Fibroblast of skin of scalp (primary cell): ENCODE measurements around the gene PAM16.
"Not testable (repeated sequence)": the region's sequence is repeated elsewhere in the genome, so short reads cannot be mapped to it uniquely, and the experiment has no call there.

Experiments used
- DNase-seq: peaks from one replicate; pipeline ENCODE4 v3.0.0-alpha.2; 2013

Gene PAM16

DNA sequence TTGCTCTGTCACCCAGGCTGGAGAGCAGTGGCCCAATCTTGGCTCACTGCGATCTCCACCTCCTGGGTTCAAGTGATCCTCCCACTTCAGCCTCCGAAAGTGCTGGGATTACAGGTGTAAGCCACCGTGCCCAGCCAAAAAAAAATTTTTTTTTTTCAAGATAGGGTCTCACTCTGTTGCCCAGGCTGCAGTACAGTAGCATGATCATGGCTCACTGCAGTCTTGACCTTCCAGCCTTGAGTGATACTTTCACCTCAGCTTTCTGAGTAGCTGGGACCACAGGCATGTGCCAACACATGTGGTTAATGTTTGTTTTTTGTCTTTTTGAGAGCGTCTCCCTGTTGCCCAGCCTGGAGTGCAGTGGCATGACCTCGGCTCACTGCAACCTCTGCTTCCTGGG lies 1.7 kb upstream of the PAM16 start:
- DNase-seq, result no peak

DNA sequence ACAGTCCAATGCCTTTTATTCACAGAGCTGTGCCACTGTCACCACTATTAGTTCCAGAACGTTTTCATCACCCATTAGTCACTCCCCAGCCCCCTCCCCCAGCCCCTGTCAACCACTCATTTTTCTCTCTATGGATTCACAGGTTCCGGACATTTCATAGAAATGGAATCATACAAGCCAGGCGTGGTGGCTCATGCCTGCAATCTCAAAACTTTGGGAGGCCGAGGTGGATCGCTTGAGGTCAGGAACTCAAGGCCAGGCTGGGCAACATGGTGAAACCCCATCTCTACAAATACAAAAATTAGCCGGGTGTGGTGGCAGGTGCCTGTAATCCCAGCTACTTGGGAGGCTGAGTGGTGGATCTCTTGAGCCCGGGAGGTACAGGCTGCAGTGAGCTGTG lies 759 bp upstream of the PAM16 start:
- peak; percentile 84 for DNase-seq

DNA sequence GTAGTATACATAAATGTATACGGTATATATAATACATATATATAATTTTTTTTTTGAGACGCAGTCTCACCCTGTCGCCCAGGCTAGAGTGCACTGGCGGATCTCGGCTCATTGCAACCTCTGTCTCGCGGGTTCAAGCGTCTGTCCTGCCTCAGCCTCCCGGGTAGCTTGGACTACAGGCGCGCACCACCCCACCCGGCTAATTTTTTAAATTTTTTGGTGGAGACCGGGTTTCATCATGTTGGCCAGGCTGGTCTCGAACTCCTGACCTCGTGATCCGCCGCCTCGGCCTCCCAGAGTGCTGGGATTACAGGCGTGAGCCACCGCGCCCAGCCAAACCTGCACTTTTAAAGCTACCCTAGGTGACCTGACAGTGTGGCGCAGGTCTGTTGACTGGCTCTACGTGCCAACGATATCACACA lies 745 bp downstream of the PAM16 start:
- DNase-seq, result no peak

DNA sequence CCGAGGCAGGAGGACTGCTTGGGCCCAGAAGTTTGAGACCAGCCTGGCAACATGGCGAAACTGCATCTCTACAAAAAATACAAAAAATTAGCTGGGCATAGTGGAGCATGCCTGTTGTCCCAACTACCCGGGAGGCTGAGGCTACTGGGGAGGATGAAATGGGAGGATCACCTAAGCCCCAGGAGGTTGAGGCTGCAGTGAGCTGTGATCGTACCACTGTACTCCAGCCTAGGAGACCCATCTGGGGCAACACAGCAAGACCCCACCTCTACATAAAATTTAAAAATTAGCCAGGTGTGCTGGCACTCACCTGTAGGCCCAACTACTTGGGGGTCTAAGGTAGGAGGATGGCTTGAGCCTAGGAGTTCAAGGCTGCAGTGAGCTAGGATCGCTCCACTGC lies 1.8 kb downstream of the PAM16 start:
- DNase-seq, result no peak

DNA sequence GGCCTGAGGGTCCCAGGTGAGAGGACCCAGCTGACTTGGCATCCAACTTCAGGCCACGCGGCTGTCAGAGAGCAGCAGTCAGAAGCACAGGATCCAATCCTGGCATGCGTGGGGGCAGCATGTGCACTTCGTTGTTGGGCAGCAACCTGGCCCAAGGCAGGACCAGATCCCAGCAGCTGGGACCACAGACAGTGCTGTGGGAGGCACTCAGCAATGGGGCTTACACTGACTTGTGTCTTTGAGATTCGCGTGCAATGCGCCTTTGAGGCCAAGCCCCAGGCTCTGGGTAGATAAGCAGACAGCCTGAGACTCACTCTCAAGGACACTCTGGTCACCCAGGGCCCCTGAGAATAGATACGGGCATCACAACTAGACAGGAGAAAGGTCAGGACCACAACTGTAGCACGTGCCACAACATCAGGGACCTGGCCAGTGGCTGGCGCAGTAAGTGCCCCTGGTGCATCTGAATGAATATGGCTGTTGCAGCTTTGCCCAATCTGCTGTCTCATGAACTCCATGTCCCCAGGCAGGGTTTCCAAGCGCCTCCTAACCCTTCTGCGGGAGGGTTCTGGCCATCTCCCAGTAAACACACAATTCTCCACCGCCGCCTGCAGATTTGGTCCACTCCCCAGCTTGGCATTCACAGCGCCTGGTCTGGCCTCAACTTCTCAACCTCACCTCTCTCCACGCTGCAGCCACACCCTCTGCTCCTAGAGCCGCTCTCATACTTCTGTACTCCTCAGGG lies 3.2 kb downstream of the PAM16 start:
- no peak for DNase-seq

DNA sequence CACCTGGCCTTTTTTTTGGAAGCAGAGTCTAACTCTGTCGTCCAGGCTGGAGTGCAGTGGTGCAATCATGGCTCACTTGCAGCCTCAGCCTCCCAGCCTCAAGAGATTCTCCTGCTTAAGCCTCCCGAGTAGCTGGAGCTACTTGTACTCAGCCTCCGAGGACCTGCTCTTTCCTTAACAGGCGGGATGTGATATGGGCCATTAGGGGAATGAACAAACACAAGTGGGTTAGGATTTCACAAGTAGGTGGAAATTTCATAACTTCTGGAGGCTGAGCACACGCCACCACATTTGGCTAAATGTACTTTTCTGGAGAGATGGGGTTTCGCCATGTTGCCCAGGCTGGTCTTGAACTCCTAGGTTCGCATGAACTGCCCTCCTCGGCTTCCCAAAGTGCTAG lies 4.1 kb downstream of the PAM16 start:
- no peak for DNase-seq

DNA sequence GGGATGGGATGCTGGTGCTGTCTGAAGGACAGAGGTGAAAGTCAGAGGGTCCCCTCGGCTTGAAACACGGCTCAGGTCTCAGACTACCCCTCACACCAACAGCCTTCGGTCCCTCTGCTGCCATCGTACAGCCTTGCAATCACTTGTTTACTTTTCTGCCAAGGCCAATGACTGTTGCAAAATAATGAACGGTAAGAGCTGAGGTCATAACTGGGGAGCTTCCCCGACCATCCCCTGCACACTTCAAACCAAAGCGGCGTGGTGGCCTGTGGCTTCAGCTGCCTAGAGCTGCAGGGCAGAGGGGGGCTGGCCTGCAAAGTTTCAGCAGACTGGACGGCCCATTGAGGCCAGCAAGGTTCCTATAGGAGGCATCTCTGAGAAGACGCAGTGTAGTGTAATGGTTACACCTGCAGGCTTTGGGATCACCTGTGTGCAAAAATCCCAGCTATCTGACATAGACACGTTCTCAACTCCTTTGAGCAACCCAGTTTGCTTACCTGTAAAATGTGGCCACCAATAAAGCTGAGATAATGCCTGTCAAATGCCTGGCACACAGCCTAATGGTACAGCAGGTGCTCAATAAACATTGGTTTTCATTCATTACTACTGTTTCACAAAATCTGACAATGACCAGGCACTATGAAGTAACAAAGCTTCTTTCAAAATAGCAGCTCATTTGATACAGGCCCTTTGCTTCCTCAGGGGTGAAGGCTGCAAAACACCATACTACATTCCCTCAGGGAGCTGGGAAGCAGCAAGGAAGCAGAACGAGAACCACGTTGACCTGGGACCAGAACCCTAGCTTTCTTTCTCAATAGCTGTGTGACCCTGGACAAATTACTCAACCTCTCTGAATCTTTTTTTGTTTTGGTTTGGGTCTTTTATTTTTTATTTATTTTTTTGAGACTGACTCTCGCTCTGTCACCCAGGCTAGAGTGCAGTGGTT lies 5.0 kb downstream of the PAM16 start:
- DNase-seq, result no peak

DNA sequence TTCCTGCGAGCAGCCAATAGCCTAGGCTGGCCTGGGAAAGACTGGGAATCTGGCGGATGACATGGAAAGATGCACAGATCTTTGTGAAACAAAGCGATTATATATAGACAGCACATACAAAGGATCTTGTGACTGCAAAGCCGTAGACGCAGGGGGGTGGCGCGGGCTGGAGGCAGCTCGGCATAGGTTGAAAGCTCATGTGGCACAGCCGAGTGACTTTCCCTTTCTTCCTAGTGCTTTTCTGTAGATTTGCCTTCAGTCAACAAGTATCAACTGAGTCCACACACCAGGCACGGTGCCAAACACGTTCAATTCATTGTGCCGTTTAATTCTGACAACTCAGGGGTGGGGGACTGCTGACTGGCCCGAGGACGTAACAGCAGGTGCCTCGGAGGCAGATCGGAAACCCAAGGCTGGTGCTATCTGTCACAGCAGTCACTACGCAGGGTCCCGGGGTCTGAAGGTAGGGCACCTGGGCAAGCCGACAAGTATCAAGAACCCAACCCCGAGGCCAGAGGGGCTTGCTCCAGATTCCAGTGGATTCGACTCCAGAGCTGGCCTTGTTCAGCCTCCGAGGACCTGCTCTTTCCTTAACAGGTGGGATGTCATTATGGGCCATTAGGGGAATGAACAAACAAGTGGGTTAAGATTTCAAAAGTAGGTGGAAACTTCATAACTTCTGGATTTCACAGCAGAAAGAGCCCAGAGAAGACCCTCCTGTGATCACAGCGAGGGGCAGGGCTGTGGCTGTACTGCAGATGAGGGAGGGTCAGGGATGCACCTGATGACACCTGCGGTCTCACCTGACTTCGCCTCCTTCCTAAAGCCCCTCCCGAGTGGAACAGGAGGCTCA lies 5.9 kb downstream of the PAM16 start:
- DNase-seq, result no peak

DNA sequence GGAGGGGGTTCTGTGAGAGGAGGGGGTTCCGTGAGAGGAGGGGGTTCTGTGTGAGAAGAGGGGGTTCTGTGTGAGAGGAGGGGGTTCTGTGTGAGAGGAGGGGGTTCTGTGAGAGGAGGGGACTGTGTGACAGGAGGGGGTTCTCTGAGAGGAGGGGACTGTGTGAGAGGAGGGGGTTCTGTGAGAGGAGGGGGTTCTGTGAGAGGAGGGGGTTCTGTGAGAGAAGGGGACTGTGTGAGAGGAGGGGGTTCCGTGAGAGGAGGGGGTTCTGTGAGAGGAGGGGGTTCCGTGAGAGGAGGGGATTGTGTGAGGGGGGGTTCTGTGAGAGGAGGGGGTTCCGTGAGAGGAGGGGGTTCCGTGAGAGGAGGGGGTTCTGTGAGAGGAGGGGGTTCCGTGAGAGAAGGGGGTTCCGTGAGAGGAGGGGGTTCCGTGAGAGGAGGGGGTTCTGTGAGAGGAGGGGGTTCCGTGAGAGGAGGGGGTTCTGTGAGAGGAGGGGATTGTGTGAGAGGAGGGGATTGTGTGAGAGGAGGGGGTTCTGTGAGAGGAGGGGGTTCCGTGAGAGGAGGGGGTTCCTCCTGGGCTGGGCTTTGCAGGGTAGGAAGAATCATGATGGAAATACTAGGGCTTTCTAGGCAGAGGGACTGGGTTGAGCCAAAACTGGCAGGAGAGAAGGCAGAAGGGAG lies 6.7 kb downstream of the PAM16 start:
- not testable (repeated sequence) for DNase-seq

DNA sequence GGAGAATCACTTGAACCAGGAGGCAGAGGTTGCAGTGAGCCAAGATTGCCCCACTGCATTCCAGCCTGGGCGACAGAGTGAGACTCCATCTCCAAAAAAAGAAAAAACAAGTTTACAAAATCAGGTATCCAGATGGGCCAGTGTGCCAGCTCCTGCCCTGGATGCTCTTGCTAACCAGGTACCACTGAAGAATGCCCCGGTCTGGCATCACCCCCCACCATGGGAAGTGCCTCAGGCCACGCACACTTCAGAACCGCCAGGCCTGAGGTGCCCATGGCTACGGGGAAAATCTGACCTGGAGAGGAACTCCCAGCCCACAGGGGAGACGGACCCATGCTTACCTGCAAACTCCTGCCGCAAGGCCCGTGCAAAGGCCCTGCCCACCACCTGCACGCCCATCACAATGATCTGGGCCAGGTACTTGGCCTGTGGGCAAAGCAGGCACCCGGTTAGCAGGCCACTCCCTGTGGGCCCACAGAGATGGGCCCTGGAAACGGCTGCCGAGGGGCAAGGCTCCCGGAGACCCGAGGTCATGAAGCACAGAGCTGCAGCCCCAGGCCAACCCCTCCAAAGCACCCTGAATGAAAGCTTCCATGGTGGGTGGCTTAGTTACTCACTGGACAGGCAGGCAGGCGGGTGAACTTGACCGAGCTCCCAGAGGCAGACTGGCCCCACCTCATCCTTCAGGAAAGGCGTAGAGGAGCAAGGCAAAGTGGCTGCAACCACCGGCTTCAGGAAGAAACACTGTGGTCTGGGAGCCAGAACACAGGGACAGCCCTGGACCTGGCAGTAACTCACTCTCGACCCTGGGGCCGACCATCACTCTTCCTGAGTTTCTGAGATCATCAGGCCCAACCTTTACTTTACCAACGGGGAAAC lies 8.0 kb downstream of the PAM16 start:
- no peak for DNase-seq

DNA sequence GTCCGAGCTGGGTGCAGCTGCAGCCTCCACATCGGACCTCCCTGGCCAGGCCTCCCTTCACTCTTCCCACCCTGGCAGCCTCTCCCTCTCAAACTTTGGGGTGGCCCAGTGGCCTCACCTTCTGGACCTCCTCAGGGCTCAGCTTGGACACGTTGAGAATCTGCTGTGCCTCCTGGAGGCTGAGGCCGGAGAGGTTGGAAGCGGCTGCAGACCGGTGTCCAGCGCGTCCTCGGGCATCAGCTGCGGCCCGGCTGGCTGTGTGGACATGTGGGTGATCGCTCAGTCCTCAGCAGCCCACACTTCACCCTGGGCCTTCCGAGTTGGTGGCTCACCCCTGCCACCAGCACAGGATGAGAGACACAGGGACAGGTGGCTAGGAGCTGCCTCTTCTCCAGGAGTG lies 9.9 kb downstream of the PAM16 start:
- DNase-seq, result no peak

DNA sequence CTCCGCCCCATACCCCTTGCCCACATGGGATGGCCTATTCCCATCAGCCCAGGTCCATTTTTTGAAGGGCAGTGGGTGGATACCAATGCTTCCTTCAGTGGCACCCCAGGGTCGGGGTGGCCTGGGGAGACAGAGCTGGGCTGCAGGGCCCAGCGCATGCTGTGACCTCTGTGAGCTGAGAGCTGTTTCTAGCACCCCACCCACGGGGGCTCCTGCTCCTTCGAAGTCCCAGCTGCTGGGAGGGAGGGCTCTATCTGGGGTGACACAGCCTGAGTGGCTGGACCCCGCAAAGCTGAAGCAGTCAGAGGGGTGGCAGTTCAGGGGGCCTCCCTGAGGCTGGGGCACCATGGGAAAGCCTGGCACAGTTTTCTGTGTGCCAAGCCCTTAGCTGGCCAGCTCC lies 10.7 kb downstream of the PAM16 start:
- no peak for DNase-seq

DNA sequence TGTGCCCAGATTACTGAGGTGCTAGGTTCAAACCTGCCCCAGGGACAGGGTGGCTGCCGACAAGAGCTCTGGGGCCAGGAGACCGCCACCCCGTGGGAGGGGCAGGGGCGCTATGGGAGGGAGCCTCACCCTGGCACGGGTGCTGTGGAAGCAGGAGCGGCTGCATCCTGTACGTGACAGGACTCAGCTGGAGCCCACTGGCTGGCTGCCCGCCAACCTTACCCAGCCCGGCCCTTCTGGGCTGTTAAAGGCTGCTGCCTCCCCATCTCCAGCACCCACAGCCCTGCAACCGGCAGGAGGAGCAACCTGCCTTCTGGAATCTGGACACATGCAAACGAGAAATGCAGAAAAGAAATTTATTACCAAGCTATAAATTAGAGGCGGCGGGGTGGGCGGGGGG lies 11.2 kb downstream of the PAM16 start:
- DNase-seq, result peak; percentile 68

DNA sequence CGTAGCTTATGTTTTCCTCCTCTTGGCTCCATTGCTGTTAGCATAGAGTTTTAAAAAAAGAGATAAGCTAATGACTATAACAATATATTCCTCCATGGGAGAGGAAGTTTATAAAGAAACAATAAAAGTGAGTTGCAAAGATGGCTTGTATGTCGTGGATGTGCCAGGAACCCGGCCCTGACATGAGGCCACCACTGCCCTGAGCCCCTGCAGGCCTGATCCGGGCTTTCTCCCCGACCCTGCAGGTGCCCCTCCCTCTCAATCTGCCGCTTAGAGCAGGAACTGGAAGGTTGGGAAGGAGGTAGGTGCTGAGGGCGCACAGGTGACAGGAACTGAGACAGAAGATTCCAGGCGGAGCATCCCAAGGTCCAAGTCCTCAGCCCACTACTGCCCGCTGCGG lies 11.7 kb downstream of the PAM16 start:
- DNase-seq, result no peak

DNA sequence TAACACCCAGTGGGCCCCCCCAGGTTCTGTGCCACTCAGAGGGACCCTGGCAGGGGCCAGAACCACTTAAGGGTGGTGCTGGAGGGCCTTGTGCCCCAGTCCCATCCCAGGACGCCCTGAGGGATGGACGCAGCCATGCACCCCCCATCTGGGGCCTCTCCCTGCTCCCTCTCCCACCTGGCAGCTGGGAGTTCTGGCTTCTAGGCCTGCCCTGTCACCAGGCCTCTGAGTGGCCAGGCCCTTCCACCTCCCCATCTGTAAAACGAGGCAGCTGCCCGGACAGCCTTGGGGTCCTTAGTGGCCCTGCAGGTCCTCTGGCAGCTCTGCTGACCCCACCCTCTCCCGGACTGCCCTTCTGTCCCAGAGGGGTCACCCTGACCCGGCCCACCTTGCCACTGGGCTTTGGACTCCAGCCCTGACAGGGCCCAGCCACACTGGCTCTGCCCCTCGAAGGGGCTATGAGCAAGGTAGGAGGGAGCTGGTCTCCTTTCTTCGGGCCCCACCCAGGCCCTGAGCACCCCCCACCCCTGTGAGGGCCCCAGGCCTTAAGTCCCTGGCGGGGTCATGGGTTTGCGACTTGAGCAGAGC lies 12.3 kb downstream of the PAM16 start:
- no peak for DNase-seq

DNA sequence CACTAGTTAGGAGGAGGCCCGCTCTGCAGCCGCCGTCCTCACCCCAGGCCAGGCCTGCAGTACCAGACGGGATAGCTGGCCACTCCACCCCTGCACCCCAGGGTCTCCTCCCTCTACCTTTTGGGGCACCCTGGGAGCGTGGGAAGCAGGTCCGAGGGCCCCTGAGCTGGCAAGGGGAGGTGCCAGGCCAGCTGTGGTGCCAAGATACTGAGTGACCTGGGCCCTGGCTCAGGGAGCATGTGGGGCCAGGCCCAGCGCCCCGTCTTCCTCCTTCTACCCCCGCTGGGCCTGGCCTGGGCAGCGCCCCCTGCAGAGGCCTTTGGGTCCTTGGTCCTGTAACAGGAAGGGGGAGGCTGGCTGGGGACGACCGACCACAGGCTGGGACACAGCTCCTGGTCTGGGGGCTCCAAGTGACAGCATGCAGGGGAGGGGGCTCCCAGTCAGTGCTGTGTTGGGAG lies 13.0 kb downstream of the PAM16 start:
- DNase-seq, result no peak

DNA sequence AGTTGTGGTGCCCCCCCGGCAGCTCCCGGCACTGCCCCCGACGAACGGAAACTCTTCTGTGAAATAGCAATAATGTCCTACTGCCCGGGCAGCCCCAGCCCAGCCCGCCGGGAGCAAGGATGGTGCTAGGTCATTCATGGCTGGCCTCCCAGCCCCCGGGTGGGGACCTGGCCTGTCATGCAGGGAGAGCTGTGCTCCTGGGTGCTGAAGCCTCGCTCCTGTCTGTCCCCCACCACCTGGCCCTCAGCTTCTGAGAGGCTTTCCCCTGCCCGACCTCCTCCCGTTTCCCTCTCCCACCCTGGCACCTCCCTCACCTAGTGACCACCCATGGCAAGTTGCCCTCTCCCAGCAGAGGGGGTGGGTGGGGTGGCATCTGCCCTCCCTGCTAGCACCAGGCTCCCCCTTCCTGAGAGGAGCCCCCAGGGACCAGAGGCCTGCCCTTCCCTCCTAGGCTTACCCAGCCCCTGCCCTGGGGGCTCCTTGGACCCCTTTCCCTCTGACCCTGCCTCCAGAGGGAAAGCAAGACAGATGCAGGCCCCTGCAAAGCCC lies 13.5 kb downstream of the PAM16 start:
- DNase-seq, result no peak

DNA sequence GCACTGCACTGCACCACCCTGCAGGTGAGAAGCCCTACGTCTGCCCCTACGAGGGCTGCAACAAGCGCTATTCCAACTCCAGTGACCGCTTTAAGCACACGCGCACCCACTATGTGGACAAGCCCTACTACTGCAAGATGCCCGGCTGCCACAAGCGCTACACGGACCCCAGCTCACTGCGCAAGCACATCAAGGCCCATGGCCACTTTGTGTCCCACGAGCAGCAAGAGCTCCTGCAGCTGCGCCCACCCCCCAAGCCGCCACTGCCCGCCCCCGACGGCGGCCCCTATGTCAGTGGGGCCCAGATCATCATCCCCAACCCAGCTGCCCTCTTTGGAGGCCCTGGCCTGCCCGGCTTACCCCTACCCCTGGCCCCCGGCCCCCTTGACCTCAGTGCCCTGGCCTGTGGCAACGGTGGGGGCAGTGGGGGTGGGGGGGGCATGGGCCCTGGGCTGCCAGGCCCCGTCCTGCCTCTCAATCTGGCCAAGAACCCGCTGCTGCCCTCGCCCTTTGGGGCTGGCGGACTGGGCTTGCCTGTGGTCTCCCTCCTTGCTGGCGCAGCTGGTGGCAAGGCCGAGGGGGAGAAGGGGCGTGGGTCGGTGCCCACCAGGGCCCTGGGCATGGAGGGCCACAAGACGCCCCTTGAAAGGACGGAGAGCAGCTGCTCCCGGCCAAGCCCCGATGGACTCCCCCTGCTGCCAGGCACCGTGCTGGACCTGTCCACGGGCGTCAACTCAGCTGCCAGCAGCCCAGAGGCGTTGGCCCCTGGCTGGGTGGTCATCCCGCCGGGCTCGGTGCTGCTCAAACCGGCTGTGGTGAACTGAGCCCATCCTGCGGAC lies 14.2 kb downstream of the PAM16 start:
- DNase-seq, result no peak

DNA sequence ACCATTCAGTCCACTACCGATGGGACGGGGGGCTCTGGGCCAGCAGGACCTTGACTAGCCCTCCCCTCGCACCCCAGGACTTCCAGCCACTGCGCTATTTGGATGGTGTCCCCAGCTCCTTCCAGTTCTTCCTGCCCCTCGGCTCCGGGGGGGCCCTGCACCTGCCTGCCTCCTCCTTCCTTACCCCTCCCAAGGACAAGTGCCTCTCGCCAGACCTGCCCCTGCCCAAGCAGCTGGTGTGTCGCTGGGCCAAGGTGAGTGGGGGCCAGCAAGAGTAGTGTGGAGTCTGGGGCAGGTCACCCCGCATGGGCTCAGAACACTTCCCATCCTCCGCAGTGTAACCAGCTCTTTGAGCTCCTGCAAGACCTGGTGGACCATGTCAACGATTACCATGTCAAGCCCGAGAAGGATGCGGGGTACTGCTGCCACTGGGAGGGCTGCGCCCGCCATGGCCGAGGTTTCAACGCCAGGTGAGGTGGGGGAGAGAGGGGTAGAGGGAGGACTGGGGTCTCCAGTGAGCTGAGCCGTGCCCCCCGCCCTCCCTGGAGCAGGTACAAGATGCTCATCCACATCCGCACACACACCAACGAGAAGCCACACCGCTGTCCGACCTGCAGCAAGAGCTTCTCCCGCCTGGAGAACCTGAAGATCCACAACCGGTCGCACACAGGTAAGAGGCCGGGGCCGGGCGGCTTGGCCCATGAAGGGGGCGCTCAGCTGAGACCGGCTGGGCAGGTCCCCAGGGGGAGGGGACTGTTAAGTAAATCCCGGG lies 16.2 kb downstream of the PAM16 start:
- no peak for DNase-seq
